Thyroid gland (tissue), 4 donors: ENCODE results near the gene TRAP1.

Experiments
- POLR2A ChIP-seq, 2 donors: fragments of 450-650 bp; IDR thresholded peaks; one replicate each; pipeline ENCODE4 v1.6.1; 2017; ENCODE audit warnings: antibody characterized with exemption in 2 of 2, mild to moderate bottlenecking in 2 of 2, moderate library complexity in 1 of 2
- TF ChIP-seq, protein P1 (sequence below), 6 experiments: fragments of 200-600 bp in 3 of 6; fragments of 450-650 bp in 3 of 6; sonication (generic) in 3 of 6; IDR thresholded peaks; one replicate each; pipeline ENCODE4 v1.5.1; 2016 to 2019; ENCODE audit warnings: antibody characterized with exemption in 6 of 6, mild to moderate bottlenecking in 2 of 6, inconsistent platforms in 1 of 6, moderate library complexity in 1 of 6

DNA sequence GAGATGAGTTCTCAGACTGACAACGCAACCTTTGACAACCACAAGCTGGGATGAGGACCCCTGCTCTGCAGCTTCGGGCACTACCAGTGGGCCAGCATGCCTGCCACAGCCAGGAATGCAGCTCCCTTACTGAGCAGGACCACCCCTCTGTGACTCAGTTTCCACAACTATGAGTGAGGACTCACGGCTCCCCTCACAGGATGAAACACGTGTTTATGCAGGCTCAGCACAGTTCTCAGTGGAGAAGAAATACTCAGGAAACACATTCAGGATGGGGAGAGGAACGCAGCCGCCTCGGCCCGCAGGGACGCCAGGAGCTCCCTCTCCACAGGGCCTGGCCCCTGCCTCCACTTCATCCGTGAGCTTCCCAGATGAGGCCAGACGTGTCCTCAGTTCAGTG, 48.7 kb downstream of the TRAP1 start:
- TF ChIP-seq, protein P1, sequence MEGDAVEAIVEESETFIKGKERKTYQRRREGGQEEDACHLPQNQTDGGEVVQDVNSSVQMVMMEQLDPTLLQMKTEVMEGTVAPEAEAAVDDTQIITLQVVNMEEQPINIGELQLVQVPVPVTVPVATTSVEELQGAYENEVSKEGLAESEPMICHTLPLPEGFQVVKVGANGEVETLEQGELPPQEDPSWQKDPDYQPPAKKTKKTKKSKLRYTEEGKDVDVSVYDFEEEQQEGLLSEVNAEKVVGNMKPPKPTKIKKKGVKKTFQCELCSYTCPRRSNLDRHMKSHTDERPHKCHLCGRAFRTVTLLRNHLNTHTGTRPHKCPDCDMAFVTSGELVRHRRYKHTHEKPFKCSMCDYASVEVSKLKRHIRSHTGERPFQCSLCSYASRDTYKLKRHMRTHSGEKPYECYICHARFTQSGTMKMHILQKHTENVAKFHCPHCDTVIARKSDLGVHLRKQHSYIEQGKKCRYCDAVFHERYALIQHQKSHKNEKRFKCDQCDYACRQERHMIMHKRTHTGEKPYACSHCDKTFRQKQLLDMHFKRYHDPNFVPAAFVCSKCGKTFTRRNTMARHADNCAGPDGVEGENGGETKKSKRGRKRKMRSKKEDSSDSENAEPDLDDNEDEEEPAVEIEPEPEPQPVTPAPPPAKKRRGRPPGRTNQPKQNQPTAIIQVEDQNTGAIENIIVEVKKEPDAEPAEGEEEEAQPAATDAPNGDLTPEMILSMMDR (IDR thresholded peaks at IDR 0.05): no peak
- TF ChIP-seq POLR2A (IDR thresholded peaks at IDR 0.05): no peak
